ENCODE data around the gene ANKS1B. TPM values are rescaled to one million over a fixed set of nuclear protein-coding genes. Genes with fewer than 3 reads are reported as not detected.
A peak's percentile ranks its signal among the peaks of the same experiment; 100 is the strongest.

ANKS1B gene
- total and polyA plus RNA-seq, 10 of the 15 experiments (the other 5 are each of a cell fraction or from before 2014, with no cell fraction given): 0.16 to 1.3 (median 0.82) TPM; not detected in 7

GRCh38 chr12:99544457-99544856, 440.3 kb downstream of the ANKS1B start:
- ChIA-PET POLR2A (no interaction called here), SMC1A (ENCODE audit: uncharacterized antibody, unreplicated experiment) (interaction anchor here (1.0 kb wide), 1 partner anchor 154 kb away, joined by 3 read pairs; no protein-coding TSS in a partner anchor), RAD21 (ENCODE audit: unreplicated experiment) (no interaction called here), CTCF (interaction anchor here (0.6 to 1.1 kb wide), 3 partner anchors 27 to 412 kb away, joined by 3 to 4 read pairs (median 3); no protein-coding TSS in a partner anchor)
- Histone ChIP-seq H3K36me3 (ENCODE audit: control insufficient read depth in 2 of 2, insufficient read depth in 2 of 2, low read length in 1 of 2) (no peaks in the 10 kb centered on the region), H3K27ac (ENCODE audit: control insufficient read depth, insufficient read depth) (no peak overlapping the region), H3K4me1 (ENCODE audit: control insufficient read depth, insufficient read depth, low read length) (no peaks in the 10 kb centered on the region), H3K79me2 (ENCODE audit: control insufficient read depth, insufficient read depth, low read length) (no peaks in the 10 kb centered on the region), H3K4me3 (no peak overlapping the region), H3K9me3 (replicated peaks; ENCODE audit: control insufficient read depth, insufficient read depth, low read length) (no peaks in the 10 kb centered on the region), H3K4me2 (ENCODE audit: control insufficient read depth, insufficient read depth) (no peak overlapping the region), H3K27me3 (replicated peaks in 1 of 2; ENCODE audit: control insufficient read depth in 2 of 2, insufficient read depth in 2 of 2, low read length in 1 of 2) (no peaks in the 10 kb centered on the region), H2AFZ (ENCODE audit: control insufficient read depth, low read depth, low read length) (no peak overlapping the region), H4K20me1 (ENCODE audit: control insufficient read depth, insufficient read depth) (no peaks in the 10 kb centered on the region), H3K9ac (ENCODE audit: control insufficient read depth, insufficient read depth, low read length) (no peak overlapping the region)
- in situ Hi-C loops (cut with MboI) (no loop called here), intact Hi-C loops (cut with micrococcal nuclease; ENCODE audit: unreplicated experiment) (no loop called here)
- TF ChIP-seq RAD21 (IDR thresholded peaks at IDR 0.05; ENCODE audit: insufficient read depth, low read depth, low read length) (no peak), STAT1 (conservative IDR thresholded peaks at IDR 0.05) (no peak), CREB1 (IDR thresholded peaks at IDR 0.05; ENCODE audit: low read depth) (no peak), TCF7 (IDR thresholded peaks at IDR 0.05; ENCODE audit: borderline replicate concordance) (no peak), CHD1 (IDR thresholded peaks at IDR 0.05; ENCODE audit: low read depth, low read length) (no peak), ZNF207 (IDR thresholded peaks at IDR 0.05; ENCODE audit: borderline replicate concordance) (no peak), MEF2B (IDR thresholded peaks at IDR 0.05; ENCODE audit: partially characterized antibody, poor library complexity, severe bottlenecking) (no peak), BCL11A (IDR thresholded peaks at IDR 0.05; ENCODE audit: low read depth, low read length) (no peak), CHD2 (IDR thresholded peaks at IDR 0.05; ENCODE audit: borderline replicate concordance, low read depth, low read length) (no peak)
- ATAC-seq: no peak
- no peak for DNase-seq (ENCODE audit: low read depth, low spot score)
- FAIRE-seq: no peak
- 5% methylated on average over 1 of the region's 1 CpG for WGBS (ENCODE audit: insufficient coverage, insufficient replicate concordance, low lambda C conversion rate, missing lambda C conversion rate)
- BruUV-seq (replicated peaks): no TSS peak

- no TSS peak for BruUV-seq (replicated peaks)
- Histone ChIP-seq H2AFZ (ENCODE audit: control insufficient read depth, low read depth, low read length) (no peak overlapping the region), H3K79me2 (ENCODE audit: control insufficient read depth, insufficient read depth, low read length) (no peaks in the 10 kb centered on the region), H3K4me2 (ENCODE audit: control insufficient read depth, insufficient read depth) (no peak overlapping the region), H4K20me1 (ENCODE audit: control insufficient read depth, insufficient read depth) (no peaks in the 10 kb centered on the region), H3K4me1 (ENCODE audit: control insufficient read depth, insufficient read depth, low read length) (no peaks in the 10 kb centered on the region), H3K9me3 (replicated peaks; ENCODE audit: control insufficient read depth, insufficient read depth, low read length) (no peaks in the 10 kb centered on the region), H3K4me3 (no peak overlapping the region), H3K9ac (ENCODE audit: control insufficient read depth, insufficient read depth, low read length) (no peak overlapping the region), H3K36me3 (ENCODE audit: control insufficient read depth in 2 of 2, insufficient read depth in 2 of 2, low read length in 1 of 2) (no peaks in the 10 kb centered on the region), H3K27me3 (replicated peaks in 1 of 2; ENCODE audit: control insufficient read depth in 2 of 2, insufficient read depth in 2 of 2, low read length in 1 of 2) (no peaks in the 10 kb centered on the region), H3K27ac (ENCODE audit: control insufficient read depth, insufficient read depth) (no peak overlapping the region)
- intact Hi-C loops (cut with micrococcal nuclease; ENCODE audit: unreplicated experiment) (loop anchor here (2.0 to 5.0 kb wide), 2 partner anchors 93 to 138 kb away; no protein-coding TSS in a partner anchor), in situ Hi-C loops (cut with MboI) (no loop called here)
- RAD21 ChIA-PET (ENCODE audit: unreplicated experiment): no interaction called here
- SMC1A ChIA-PET (ENCODE audit: uncharacterized antibody, unreplicated experiment): no interaction called here
- FAIRE-seq (peak; percentile 56), DNase-seq (ENCODE audit: low read depth, low spot score) (peak; percentile 62), ATAC-seq (peak; percentile 96)
- 17% methylated on average over 2 of the region's 2 CpGs for WGBS (ENCODE audit: insufficient coverage, insufficient replicate concordance, low lambda C conversion rate, missing lambda C conversion rate)
- CTCF ChIA-PET: interaction anchor here (1.6 kb wide), 1 partner anchor 90 kb away, joined by 5 read pairs; no protein-coding TSS in a partner anchor
- POLR2A ChIA-PET: no interaction called here
- TF ChIP-seq E2F8 (IDR thresholded peaks at IDR 0.05; ENCODE audit: low read depth, partially characterized antibody) (no peak), SMAD5 (IDR thresholded peaks at IDR 0.05; ENCODE audit: low read depth) (no peak), NFIC (IDR thresholded peaks at IDR 0.05; ENCODE audit: low read depth, low read length) (peak; percentile 70; the same call in 1 of the 2 replicates), POU2F2 (IDR thresholded peaks at IDR 0.05; ENCODE audit: borderline replicate concordance, low read depth, low read length) (peak; percentile 80; the same call in 2 of the 3 replicates), ZNF207 (IDR thresholded peaks at IDR 0.05; ENCODE audit: borderline replicate concordance) (no peak), ZNF274 (IDR thresholded peaks at IDR 0.05; ENCODE audit: insufficient read depth, insufficient read length) (no peak), FOS (IDR thresholded peaks at IDR 0.05; ENCODE audit: borderline replicate concordance, extremely low read depth, insufficient read length) (no peak)
These were observed 454.8 kb downstream of the ANKS1B start for GRCh38 chr12:99529966-99530365.
